GM23338 (cell line): Measurements from ENCODE around the gene IRAK2. TPM values are rescaled to one million over a fixed set of nuclear protein-coding genes. Genes with fewer than 3 reads are reported as not detected.

Experiments
- ATAC-seq: fragments of 200-7000 bp; cut with Tn5 transposase; 3 replicates; pipeline ENCODE4 v1.9.1; 2020
- DNase-seq: peaks from one replicate; pipeline ENCODE4 v3.0.0-alpha.2; 2015; ENCODE audit warnings: low spot score
- H2AFZ ChIP-seq: fragments of 200-600 bp; sonication (generic); 2 replicates; pipeline ENCODE4 v1.8.0; 2016; ENCODE audit warnings: antibody characterized with exemption, mild to moderate bottlenecking, moderate library complexity
- H3F3A ChIP-seq: fragments of 200-600 bp; sonication (generic); replicated peaks from 2 replicates; pipeline ENCODE4 v1.8.0; 2017; ENCODE audit warnings: antibody characterized with exemption, mixed run types, low read depth
- H3K27ac ChIP-seq: fragments of 200-600 bp; sonication (generic); 2 replicates; pipeline ENCODE4 v1.6.1; 2016; ENCODE audit warnings: low read depth
- H3K27me3 ChIP-seq: fragments of 200-600 bp; sonication (generic); 2 replicates; pipeline ENCODE4 v1.8.0; 2016; ENCODE audit warnings: mild to moderate bottlenecking, mixed run types, moderate library complexity; ENCODE audit not compliant: insufficient read depth
- H3K36me3 ChIP-seq: fragments of 200-600 bp; sonication (generic); 2 replicates; pipeline ENCODE4 v1.8.0; 2016; ENCODE audit warnings: mild to moderate bottlenecking; ENCODE audit not compliant: insufficient read depth
- H3K4me1 ChIP-seq: fragments of 200-600 bp; sonication (generic); 2 replicates; pipeline ENCODE4 v1.8.0; 2016; ENCODE audit warnings: mild to moderate bottlenecking, moderate library complexity; ENCODE audit not compliant: insufficient read depth
- H3K4me2 ChIP-seq: fragments of 200-600 bp; sonication (generic); 2 replicates; pipeline ENCODE4 v1.7.1; 2017; ENCODE audit warnings: mixed run types
- H3K4me3 ChIP-seq: fragments of 200-600 bp; sonication (generic); 2 replicates; pipeline ENCODE4 v1.6.1; 2016; ENCODE audit warnings: mixed run types
- H3K79me2 ChIP-seq: fragments of 200-600 bp; sonication (generic); replicated peaks from 2 replicates; pipeline ENCODE4 v1.8.0; 2017; ENCODE audit warnings: mild to moderate bottlenecking; ENCODE audit not compliant: insufficient read depth
- H3K9me2 ChIP-seq: fragments of 200-600 bp; sonication (generic); 2 replicates; pipeline ENCODE4 v1.8.0; 2017; ENCODE audit not compliant: insufficient read depth
- H4K20me1 ChIP-seq: fragments of 200-600 bp; sonication (generic); replicated peaks from 2 replicates; pipeline ENCODE4 v1.8.0; 2017; ENCODE audit warnings: mild to moderate bottlenecking; ENCODE audit not compliant: insufficient read depth
- H3K27ac Mint-ChIP-seq: 2 replicates; pipeline ENCODE4 v1.8.0; 2020; ENCODE audit warnings: inconsistent platforms, mild to moderate bottlenecking, moderate library complexity, mixed read lengths
- H3K27me3 Mint-ChIP-seq: 3 replicates; pipeline ENCODE4 v1.8.0; 2022; ENCODE audit warnings: low read depth, mild to moderate bottlenecking, moderate library complexity, mixed read lengths, inconsistent platforms; ENCODE audit not compliant: insufficient read depth, poor library complexity
- H3K36me3 Mint-ChIP-seq: 3 replicates; pipeline ENCODE4 v1.8.0; 2021; ENCODE audit warnings: low read depth, mild to moderate bottlenecking, inconsistent platforms, moderate library complexity, mixed read lengths
- H3K4me1 Mint-ChIP-seq: 3 replicates; pipeline ENCODE4 v1.8.0; 2020; ENCODE audit warnings: mild to moderate bottlenecking, inconsistent platforms, mixed read lengths
- H3K4me3 Mint-ChIP-seq: 3 replicates; pipeline ENCODE4 v1.8.0; 2021; ENCODE audit warnings: moderate library complexity, mild to moderate bottlenecking, inconsistent platforms, mixed read lengths
- H3K9me3 Mint-ChIP-seq: 3 replicates; pipeline ENCODE4 v1.8.0; 2020; ENCODE audit warnings: moderate library complexity, mild to moderate bottlenecking, inconsistent platforms, mixed read lengths
- CREB1 ChIP-seq: fragments of 250-450 bp; sonication (Bioruptor Pico); IDR thresholded peaks from 2 replicates; pipeline ENCODE4 v1.5.0; 2020; ENCODE audit warnings: low read depth, mild to moderate bottlenecking, moderate library complexity
- ZNF462 ChIP-seq: fragments of 250-450 bp; sonication (Bioruptor Pico); IDR thresholded peaks from 2 replicates; pipeline ENCODE4 v1.5.0; 2020; ENCODE audit warnings: mild to moderate bottlenecking, moderate library complexity
- polyA plus RNA-seq: library from polyadenylated mRNA; unstranded; fragments of >200 nt; fragmentation: Nextera tagmentation; extraction: Ambion mirVana; gene quantifications from 2 replicates; pipeline ENCODE4 v1.2.1, GENCODE V29; 2016
- total RNA-seq: library from RNA; depleted of rRNA; stranded (reverse); fragments of >200 nt; shearing (Covaris generic); gene quantifications from 2 replicates; pipeline ENCODE4 v1.2.3, GENCODE V29; 2014
- TF ChIP-seq, protein P1 (sequence below): IDR thresholded peaks from one replicate; pipeline ENCODE4 v1.6.1; 2018; ENCODE audit warnings: antibody characterized with exemption; ENCODE audit not compliant: unreplicated experiment

IRAK2 gene
- total and polyA plus RNA-seq, 2 experiments from 2014 or later: 0.37 to 1.4 TPM

DNA sequence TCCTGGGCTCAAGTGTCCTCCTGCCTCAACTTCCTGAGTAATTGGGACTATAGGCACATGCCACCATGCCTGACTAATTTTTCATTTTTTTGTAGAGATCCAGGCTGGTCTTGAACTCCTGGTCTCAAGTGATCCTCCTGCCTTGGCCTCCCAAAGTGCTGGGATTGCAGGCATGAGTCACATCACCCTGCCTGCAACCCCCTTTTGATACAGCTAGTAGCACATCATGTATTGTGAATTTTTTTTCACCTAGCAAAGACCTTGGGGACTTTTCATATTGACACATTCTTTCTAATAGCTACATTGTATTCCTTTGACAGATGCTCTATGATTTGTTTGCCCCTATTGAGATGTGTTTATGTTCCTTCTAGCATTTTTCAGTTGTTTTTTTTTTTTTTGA, 14.2 kb downstream of the IRAK2 start (continued):
- TF ChIP-seq ZNF462 (CRISPR knock-in tag): no peak

DNA sequence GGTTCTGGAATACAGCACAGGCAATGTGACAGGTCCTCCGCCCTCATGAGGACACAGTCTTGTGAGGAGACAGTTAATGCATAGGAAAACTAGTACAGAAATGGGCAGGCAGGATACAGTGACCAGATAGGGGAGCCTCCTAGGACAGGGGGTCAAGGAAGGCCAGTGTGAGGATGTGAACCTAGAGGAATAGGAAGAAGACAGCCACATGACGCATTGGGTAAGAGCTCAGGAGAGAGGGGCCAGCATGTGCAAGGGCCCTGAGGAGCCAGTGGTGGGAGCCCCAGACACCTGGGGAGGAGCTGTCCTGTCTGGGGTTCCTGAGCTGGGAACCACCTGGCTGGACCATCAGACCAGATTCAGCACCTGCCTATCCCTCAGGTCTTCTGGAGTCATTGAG, 15.6 kb downstream of the IRAK2 start:
- Histone ChIP-seq H3K4me3 (no peak overlapping the region), H3K9me2 (no peaks in the 10 kb centered on the region), H3K79me2 (no peaks in the 10 kb centered on the region), H3K4me1 (no peaks in the 10 kb centered on the region), H3K27me3 (no peaks in the 10 kb centered on the region), H3K27ac (no peak overlapping the region), H3K4me2 (no peak overlapping the region), H3F3A (no peaks in the 10 kb centered on the region), H3K36me3 (no peaks in the 10 kb centered on the region), H2AFZ (no peak overlapping the region), H4K20me1 (no peaks in the 10 kb centered on the region)
- TF ChIP-seq, protein P1, sequence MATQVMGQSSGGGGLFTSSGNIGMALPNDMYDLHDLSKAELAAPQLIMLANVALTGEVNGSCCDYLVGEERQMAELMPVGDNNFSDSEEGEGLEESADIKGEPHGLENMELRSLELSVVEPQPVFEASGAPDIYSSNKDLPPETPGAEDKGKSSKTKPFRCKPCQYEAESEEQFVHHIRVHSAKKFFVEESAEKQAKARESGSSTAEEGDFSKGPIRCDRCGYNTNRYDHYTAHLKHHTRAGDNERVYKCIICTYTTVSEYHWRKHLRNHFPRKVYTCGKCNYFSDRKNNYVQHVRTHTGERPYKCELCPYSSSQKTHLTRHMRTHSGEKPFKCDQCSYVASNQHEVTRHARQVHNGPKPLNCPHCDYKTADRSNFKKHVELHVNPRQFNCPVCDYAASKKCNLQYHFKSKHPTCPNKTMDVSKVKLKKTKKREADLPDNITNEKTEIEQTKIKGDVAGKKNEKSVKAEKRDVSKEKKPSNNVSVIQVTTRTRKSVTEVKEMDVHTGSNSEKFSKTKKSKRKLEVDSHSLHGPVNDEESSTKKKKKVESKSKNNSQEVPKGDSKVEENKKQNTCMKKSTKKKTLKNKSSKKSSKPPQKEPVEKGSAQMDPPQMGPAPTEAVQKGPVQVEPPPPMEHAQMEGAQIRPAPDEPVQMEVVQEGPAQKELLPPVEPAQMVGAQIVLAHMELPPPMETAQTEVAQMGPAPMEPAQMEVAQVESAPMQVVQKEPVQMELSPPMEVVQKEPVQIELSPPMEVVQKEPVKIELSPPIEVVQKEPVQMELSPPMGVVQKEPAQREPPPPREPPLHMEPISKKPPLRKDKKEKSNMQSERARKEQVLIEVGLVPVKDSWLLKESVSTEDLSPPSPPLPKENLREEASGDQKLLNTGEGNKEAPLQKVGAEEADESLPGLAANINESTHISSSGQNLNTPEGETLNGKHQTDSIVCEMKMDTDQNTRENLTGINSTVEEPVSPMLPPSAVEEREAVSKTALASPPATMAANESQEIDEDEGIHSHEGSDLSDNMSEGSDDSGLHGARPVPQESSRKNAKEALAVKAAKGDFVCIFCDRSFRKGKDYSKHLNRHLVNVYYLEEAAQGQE: no peak
- no peak for TF ChIP-seq CREB1 (CRISPR knock-in tag)
- H3K27ac Mint-ChIP-seq: no peak overlapping the region; the same call in 1 of the 2 replicates
- DNase-seq (no peak), ATAC-seq (no peak)
- no peaks in the 10 kb centered on the region for H3K36me3 Mint-ChIP-seq
- no peaks in the 10 kb centered on the region; the same call in 2 of the 3 replicates for H3K9me3 Mint-ChIP-seq
- H3K4me3 Mint-ChIP-seq: no peak overlapping the region
- no peaks in the 10 kb centered on the region for H3K4me1 Mint-ChIP-seq
- no peaks in the 10 kb centered on the region for H3K27me3 Mint-ChIP-seq
